GM21576 (cell line): ENCODE measurements around the gene ADGRA1.
"Not testable (repeated sequence)": the region's sequence is repeated elsewhere in the genome, so short reads cannot be mapped to it uniquely, and the experiment has no call there.

ENCODE experiments used
- ATAC-seq: cut with Tn5 transposase; IDR thresholded peaks from one replicate; pipeline ENCODE4 v1.9.1; 2021; ENCODE audit warnings: mild to moderate bottlenecking, moderate library complexity; ENCODE audit not compliant: unreplicated experiment

The ADGRA1 gene

GRCh38 chr10:133141144-133141957 is 53.6 kb downstream of the ADGRA1 start:
- ATAC-seq, result no peak

GRCh38 chr10:133141958-133142340 is 54.2 kb downstream of the ADGRA1 start:
- no peak for ATAC-seq

DNA sequence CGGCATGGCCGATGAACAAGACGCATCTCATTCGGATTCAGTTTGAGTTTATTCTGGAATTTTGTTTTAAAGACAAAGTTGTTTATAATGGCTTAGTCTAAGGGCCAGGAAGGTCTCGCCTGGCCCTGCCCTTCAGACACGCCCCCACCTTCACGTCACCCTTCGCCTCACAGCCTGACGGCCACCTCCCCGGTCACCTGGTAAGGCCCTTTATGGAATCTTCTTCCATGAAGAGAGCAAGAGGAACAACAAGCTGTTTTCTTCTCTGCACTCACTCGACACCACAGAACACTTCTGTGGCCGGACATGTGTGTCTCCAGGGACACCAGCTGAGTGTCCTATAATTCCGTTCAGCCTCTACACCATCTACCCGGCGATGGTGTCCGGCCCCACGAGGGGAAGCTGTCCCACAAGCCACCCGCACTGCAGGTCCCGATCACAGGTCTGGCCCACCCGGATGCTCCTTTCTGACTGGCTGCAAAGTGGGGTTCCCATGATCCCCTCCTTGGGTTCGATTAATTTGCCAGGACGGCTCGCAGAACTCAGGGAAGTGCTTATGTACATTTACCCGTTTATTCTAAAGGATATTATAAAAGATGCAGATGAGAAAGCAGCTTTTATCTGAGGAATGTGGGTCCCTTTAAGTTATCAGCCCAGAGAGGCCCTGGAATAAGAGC is 54.9 kb downstream of the ADGRA1 start:
- ATAC-seq, result no peak

- ATAC-seq, result no peak
These were observed 55.4 kb downstream of the ADGRA1 start for GRCh38 chr10:133143200-133143533.

DNA sequence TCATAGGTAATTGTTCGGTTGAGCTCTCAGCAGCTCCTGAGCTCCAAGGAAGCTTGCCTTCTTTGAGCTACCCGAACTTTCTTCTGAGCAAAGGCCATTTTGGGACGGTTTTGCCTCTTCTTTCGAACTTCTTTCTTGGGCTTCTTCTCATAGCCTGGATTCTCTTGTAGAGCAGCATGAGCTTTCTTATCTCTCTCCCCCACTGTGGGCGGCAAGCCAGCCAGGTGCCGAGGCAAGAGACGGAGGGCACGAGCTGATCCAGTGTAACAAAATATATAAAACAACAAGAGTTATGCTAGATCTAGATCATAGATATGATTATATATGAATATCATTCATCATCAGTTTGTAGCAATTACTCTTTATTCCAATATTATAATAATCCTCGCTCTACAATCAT is 55.8 kb downstream of the ADGRA1 start:
- ATAC-seq, result no peak

- ATAC-seq, result no peak
These were observed 57.0 kb downstream of the ADGRA1 start for GRCh38 chr10:133144771-133145170.

DNA sequence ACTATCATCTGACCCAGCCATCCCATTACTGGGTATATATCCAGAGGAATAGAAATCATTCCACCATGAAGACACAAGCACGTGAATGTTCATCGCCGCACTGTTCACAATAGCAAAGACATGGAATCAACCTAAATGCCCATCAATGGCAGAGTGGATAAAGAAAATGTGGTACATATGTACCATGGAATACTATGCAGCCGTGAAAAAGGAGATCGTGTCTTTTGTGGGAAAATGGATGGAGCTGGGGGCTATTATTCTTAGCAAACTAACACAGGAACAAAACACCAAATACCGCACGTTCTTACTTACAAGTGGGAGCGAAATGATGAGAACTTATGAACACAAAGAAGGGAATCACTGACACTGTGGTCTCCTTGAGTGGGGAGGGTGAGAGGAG is 62.5 kb downstream of the ADGRA1 start:
- ATAC-seq, result no peak

DNA sequence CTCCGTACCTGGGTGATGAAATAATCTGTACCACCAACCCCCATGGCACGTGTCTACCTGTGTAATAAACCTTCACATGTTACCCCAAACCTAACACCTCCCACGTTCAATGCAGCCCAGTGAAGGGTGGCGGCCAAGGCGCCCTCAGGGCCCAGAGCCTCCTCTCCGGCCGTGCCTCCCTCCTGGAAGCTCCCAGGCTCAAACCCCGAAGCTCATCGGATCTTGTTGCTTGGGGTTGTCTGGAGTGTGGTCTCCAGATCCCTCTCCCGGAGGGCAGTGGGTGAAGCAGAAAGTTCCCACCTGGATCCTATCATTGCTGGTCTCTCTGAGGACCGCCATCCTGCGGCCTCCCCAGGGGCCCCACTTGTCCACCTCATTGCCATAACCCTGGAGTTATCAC is 62.9 kb downstream of the ADGRA1 start:
- ATAC-seq, result no peak

GRCh38 chr10:133151071-133151470 is 63.3 kb downstream of the ADGRA1 start:
- ATAC-seq, result not testable (repeated sequence)

DNA sequence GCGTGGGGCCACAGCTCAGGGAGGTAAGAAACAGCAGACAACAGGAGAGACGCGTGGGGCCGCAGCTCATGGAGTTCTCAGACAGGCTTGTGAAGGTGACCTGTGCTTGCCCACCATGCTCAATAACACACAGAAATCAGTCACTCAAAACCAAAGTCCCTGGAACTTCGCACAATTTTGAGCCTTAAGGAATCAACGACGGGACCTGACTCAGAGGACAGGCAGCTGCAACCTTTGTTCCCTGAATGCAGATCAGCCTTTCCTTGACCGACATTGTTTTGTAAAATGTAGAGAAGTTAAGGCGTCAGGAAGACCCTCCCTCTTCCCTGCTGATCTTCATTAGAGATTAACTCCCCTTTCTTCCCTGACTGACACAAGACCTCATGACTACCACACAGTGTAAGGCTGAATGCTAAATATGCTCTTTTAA is 63.8 kb downstream of the ADGRA1 start:
- ATAC-seq, result no peak

DNA sequence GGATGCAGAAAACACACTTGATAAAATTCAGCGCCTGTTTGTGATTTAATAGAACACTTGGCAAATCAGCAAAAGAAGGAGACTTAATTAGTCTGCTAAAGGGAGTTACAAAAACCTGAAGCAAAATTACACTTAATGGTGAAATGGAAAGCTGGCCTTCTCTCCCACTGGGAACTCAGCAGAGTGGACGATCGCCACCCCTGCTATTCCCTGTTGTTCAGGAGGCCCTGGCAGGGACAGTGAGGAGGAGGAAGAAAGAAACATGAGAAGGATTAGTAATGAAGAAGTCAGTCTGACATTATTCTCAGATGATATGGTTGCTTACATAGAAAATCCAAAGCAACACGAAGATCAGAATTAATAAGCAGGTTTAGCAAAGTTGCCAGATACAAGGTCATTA is 66.7 kb downstream of the ADGRA1 start:
- ATAC-seq, result no peak

DNA sequence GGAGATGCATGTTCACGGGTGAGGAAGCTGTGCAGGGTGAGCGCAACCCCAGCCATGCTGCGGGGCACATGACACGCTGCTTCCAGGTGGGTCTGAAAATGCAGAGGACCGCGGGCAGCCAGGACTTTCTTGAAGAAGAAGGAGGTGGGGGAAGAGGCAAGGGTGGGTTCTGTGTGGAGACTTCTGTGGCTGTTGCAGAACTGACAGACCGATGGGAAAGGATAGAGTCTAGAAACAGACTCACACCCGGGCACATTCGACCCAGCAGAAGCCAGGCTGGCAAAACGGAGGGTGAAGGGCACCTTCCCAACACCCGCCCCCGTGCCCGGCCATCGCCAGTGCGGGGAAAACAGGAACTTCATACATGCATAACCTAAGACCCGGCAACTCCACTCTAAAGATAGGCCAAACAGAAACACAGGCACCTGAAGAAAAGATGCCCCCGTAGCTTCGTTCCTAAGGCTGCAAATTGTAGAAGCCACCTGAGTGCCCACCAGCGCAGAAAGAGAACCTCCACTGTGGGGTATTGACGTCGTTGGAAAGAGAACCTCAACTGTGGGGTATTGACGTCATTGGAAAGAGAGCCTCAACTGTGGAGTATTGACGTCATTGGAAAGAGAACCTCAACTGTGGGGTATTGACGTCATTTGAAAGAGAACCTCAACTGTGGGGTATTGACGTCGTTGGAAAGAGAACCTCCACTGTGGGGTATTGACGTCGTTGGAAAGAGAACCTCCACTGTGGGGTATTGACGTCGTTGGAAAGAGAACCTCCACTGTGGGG is 67.5 kb downstream of the ADGRA1 start:
- no peak for ATAC-seq

- no peak for ATAC-seq
These were observed 69.2 kb downstream of the ADGRA1 start for GRCh38 chr10:133156674-133157579.

DNA sequence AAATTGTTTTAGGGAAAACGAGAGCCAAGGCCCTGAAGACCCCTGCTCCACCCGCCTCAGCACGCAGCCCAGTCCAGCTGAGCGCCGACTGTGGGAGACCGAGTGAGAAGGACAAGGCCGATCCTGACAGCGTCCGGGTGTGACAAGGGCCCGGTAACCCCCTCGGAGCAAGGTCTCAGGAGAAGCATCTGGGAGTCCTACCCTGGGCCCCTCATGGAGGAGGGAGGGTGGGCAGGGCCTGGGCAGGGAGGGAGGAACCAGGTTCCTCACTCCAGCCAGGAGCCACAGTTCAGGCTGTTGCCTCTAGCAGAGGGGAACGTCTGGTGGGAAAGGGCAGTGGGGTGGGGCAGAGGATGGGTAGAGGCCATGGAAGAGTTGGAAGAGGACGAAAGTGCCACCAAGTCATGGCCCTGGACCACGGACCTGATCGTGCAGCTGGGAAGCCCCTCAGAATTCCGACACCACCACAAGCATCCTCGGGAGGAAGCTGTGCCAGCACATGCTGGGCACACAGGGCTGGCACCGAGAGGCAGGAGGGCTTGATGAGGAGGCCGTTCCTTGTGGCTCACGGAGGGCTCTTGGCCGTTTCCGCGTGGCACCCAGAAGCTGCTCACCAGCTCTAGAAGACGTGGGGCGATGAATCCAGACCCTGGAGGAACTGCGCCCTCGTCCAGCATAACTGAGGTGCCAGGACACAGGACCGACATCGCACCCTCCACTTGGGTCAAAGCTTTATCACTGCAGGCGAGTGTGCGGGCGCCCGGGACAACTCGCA is 70.1 kb downstream of the ADGRA1 start:
- no peak for ATAC-seq

DNA sequence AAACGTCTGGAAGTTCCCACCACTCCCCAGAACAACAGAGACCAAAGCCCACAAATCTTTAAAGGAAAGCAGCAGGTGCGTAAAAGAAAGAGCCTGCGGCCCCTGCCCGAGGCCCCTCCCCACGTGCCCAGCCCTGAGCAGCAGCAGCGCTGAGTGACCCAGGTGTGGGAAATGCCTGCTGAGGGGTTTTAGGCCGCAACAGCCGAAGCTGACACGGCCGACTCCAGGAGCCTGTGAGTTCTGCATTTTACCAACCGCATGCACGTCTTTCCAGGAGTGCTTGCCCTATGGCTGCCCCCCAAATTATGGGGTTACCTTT is 70.7 kb downstream of the ADGRA1 start:
- no peak for ATAC-seq

GRCh38 chr10:133158756-133159610 is 71.3 kb downstream of the ADGRA1 start:
- no peak for ATAC-seq

- no peak for ATAC-seq
These were observed 71.9 kb downstream of the ADGRA1 start for GRCh38 chr10:133159611-133159949.

DNA sequence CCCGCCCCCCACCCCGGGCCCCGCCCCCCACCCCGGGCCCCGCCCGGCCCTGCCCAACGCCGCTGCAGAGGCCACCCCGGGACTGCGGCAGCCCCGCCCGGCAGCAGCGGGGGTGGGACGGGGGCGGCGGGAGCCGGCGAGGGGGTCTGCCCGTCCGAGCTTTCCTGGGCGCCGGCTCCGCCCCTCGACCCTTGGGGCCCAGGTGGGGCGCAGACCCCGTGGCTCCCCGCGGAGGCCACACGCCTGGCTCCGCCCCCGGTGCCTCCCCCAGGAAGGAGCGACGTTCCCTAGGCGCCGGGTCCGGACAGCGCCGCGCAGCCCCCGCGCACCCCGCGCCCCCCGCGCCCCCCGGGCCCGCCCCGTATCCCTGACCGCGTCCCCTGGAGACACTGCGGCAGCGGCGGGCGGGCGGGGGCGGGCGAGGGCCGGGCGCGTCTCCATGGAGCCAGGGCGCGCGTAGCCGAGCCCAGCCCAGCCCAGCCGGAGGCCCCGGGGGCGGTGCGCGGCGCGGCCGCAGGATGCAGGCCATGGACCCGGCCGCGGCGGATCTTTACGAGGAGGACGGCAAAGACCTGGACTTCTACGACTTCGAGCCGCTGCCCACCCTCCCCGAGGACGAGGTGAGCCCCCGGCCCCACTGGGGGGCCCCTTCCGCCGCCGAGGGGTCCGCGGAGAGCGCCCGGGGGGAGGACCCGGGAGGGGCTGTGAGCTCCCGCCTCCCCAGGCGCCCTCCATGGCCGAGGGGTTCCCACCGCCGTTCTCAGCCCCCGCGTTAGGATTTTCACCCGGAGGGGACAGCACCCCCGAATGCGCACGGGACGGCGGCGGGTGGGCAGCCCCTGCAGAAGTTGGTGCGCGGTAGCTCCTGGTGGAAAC is 72.5 kb downstream of the ADGRA1 start, which contains the start of gene KNDC1:
Gene KNDC1, plus strand, starts transcription at position 270 of the 876 bp plus-strand sequence. Its CDS starts 249 bp downstream, at position 519.
- no peak for ATAC-seq
